ENCODE data around the gene PCBP3. TPM values are rescaled to one million over a fixed set of nuclear protein-coding genes. Genes with fewer than 3 reads are reported as not detected.

Gene PCBP3
- total and polyA plus RNA-seq, 2 of the 13 experiments (the other 11 are each of a cell fraction or from before 2014, with no cell fraction given) = not detected

- H2AFZ ChIP-seq (ENCODE audit: low read length) = no peak overlapping the region
- no peaks in the 10 kb centered on the region for H3K4me1 ChIP-seq (ENCODE audit: insufficient read depth, low read length)
- BruUV-seq (replicated peaks) = no TSS peak
- no peaks in the 10 kb centered on the region for H3K36me3 ChIP-seq (replicated peaks in 1 of 2; ENCODE audit: control insufficient read depth in 1 of 2, insufficient read depth in 2 of 2, low read length in 2 of 2)
- in situ Hi-C loops (cut with HindIII; ENCODE audit: extremely low pct_ligation_motif_present, low pct_unique_long_range_greater_than_20kb) (no loop called here), intact Hi-C loops (cut with micrococcal nuclease; ENCODE audit: unreplicated experiment) (no loop called here)
- FAIRE-seq = no peak
- ChIA-PET POLR2A (no interaction called here), CTCF (ENCODE audit: low intra/inter-chr PET ratio, low total read pairs) (no interaction called here)
- H3K4me2 ChIP-seq (ENCODE audit: low read depth, low read length) = no peak overlapping the region
- no peak overlapping the region for H3K27ac ChIP-seq (ENCODE audit: extremely low read length, insufficient read depth, low read length)
- no peak for DNase-seq (ENCODE audit: low spot score)
- H3K9me3 ChIP-seq (ENCODE audit: low read length) = no peaks in the 10 kb centered on the region
- H3K4me3 ChIP-seq (replicated peaks in 1 of 3; ENCODE audit: insufficient read depth in 1 of 3, low read depth in 2 of 3, low read length in 3 of 3) = no peak overlapping the region
- ATAC-seq = no peak; the same call in 2 of the 3 replicates
- H4K20me1 ChIP-seq (ENCODE audit: insufficient read depth, low read length) = no peaks in the 10 kb centered on the region
- H3K79me2 ChIP-seq (ENCODE audit: insufficient read depth, low read length) = no peaks in the 10 kb centered on the region
- peaks cover 0 to 7% of the 10 kb centered on the region in 2 experiments; a peak in 3 of 5 replicates for H3K27me3 ChIP-seq (ENCODE audit: control insufficient read depth in 1 of 2, insufficient read depth in 2 of 2, low read length in 2 of 2)
- no peak overlapping the region for H3K9ac ChIP-seq (ENCODE audit: insufficient read depth, low read depth, low read length)
- WGBS (ENCODE audit: low lambda C conversion rate) = 75% methylated on average over 26 of the region's 31 CpGs
- TF ChIP-seq SSRP1 (CRISPR knock-in tag; IDR thresholded peaks at IDR 0.05) (no peak), ZBTB39 (CRISPR knock-in tag; IDR thresholded peaks at IDR 0.05) (no peak), ZNF484 (CRISPR knock-in tag; IDR thresholded peaks at IDR 0.05; ENCODE audit: borderline replicate concordance, low read depth) (no peak), TCF7 (IDR thresholded peaks at IDR 0.05; ENCODE audit: low read depth) (no peak), HMGXB3 (CRISPR knock-in tag; IDR thresholded peaks at IDR 0.05; ENCODE audit: borderline replicate concordance) (no peak), PPARG (CRISPR knock-in tag; conservative IDR thresholded peaks at IDR 0.05) (no peak), ZNF7 (CRISPR knock-in tag; IDR thresholded peaks at IDR 0.05) (no peak), DR1 (CRISPR knock-in tag; IDR thresholded peaks at IDR 0.05) (no peak), ZFX (CRISPR knock-in tag; IDR thresholded peaks at IDR 0.05; ENCODE audit: low read depth) (no peak), SP1 (IDR thresholded peaks at IDR 0.05) (no peak), SP1 (CRISPR knock-in tag; IDR thresholded peaks at IDR 0.05) (no peak), DNMT3B (CRISPR knock-in tag; conservative IDR thresholded peaks at IDR 0.05) (no peak), ZNF710 (CRISPR knock-in tag; IDR thresholded peaks at IDR 0.05; ENCODE audit: borderline replicate concordance) (no peak), ZNF691 (CRISPR knock-in tag; IDR thresholded peaks at IDR 0.05; ENCODE audit: borderline replicate concordance, low read depth) (no peak)
Measured at GRCh38 chr21:45641480-45642035, 2.0 kb upstream of the PCBP3 start.

Data from HepG2 (cell line).